AG10803 (cell line): ENCODE data around the gene CLEC5A.
"Not testable (repeated sequence)": the region's sequence is repeated elsewhere in the genome, so short reads cannot be mapped to it uniquely, and the experiment has no call there.

Source experiments
- DNase-seq: peaks from one replicate; pipeline ENCODE4 v3.0.0; 2010; ENCODE audit warnings: low read depth
- H3K4me3 ChIP-seq: 2 replicates; pipeline ENCODE4 v1.5.1; 2011; ENCODE audit warnings: mild to moderate bottlenecking, low read length, control low read depth
- TF ChIP-seq, protein P1 (sequence below): conservative IDR thresholded peaks from 2 replicates; pipeline ENCODE4 v1.5.1; 2011; ENCODE audit warnings: mild to moderate bottlenecking, low read length, control low read depth, inconsistent platforms

Gene CLEC5A

DNA sequence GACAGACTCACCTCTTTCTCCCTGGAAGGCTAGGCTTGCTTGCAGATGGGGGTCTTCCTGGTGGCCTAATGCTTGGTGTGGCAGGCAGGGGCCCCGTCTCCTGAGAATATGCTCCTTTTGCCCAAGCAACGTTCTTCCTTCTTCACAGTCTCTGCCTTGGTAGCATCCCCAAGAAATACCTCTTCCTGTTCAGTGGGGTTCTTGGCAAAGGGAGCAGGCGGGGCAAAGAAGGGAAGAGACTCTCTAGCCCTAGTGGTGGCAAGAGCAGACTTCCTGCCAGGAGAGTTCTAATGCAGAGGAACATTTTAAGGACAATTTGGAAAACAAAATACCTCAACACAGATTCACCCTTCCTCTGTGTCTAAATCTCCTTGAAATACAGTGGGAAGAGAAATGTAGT, at the start of gene CLEC5A:
TSS of gene CLEC5A (minus strand) at position 179 of the 400 bp plus-strand sequence. CDS start 682 bp downstream, outside the sequence.
- no peak for DNase-seq
- TF ChIP-seq, protein P1, sequence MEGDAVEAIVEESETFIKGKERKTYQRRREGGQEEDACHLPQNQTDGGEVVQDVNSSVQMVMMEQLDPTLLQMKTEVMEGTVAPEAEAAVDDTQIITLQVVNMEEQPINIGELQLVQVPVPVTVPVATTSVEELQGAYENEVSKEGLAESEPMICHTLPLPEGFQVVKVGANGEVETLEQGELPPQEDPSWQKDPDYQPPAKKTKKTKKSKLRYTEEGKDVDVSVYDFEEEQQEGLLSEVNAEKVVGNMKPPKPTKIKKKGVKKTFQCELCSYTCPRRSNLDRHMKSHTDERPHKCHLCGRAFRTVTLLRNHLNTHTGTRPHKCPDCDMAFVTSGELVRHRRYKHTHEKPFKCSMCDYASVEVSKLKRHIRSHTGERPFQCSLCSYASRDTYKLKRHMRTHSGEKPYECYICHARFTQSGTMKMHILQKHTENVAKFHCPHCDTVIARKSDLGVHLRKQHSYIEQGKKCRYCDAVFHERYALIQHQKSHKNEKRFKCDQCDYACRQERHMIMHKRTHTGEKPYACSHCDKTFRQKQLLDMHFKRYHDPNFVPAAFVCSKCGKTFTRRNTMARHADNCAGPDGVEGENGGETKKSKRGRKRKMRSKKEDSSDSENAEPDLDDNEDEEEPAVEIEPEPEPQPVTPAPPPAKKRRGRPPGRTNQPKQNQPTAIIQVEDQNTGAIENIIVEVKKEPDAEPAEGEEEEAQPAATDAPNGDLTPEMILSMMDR: no peak
- H3K4me3 ChIP-seq: no peak within 1 kb of the TSS

DNA sequence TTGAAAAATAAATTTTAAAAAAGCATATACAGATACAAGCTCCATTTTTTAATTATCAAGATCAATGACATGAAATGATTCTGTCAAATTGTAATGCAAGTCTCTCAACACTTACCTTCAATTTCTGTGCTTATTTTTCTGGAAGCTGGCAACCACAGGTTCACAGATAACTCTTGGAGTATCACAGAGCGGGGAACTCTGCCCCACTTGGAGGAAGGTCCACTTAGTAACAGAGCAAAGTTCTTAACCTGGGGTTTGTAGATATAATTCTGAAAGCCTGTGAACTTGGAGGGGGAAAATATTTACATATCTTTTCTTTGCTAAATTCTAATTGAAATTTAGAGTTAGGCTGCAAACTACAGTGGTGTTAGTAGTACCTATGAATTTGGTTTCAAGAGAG, 46.6 kb upstream of the CLEC5A start:
- no peak for DNase-seq
- no peak overlapping the region for H3K4me3 ChIP-seq
- TF ChIP-seq, protein P1: no peak

DNA sequence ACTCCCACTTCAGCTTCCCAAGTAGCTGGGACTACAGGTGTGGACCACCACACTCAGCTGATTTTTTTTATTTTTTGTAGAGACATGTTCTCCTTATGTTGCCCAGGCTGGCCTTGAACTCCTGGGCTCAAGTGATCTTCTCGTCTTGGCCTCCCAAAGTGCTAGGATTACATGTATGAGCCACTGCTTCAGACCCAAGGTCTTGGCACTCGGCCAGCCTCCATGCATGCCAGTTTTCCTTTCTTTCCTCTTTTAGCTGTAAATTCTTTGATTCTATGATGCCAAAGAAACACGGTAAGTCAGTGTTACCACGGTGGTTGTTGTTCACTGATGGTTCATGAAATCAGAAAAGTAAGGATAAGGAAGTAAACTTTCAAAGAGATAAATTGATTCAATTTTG, 45.9 kb upstream of the CLEC5A start:
- TF ChIP-seq, protein P1: no peak
- DNase-seq: no peak

DNA sequence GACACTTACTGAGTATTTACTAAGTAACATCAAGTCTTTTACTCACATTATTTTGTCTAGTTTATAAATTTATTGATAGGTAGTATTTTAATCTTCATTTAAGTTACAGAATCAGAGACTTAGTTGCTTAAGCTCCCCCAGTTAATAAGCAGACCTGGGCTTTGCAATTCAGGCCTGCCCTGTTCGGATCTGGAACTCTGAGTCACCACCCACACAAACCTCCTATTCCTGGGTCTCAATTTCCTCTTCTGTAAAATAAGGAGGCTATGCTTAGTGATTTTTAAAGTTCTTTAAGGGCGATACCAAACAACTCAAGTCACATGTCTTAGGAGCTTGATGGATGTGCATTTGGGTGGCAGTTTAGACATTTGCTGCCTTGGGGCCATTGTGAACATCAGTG, 45.4 kb upstream of the CLEC5A start:
- no peak for DNase-seq
- TF ChIP-seq, protein P1: no peak
- no peak overlapping the region for H3K4me3 ChIP-seq

More for the DNA sequence above, 45.9 kb upstream of the CLEC5A start:
- no peak overlapping the region for H3K4me3 ChIP-seq

DNA sequence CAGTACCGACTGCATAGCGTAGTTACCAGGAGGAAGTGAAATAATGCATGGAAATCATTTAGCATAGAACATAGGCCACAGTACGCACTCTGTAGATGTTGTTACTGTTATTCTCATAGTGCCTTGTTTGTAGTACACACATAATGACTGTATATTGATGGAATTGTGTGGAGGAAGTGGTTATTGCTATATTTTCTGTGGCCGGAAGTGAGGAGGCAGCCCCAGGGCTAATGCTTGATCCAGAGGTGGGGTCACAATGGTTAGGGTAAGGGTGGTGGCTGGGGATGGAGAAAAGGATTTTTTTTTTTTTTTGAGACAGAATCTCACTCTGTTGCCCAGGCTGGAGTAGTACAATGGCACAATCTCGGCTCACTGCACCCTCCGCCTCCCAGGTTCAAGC, 44.4 kb upstream of the CLEC5A start:
- TF ChIP-seq, protein P1: no peak
- no peak for DNase-seq
- H3K4me3 ChIP-seq: no peak overlapping the region

DNA sequence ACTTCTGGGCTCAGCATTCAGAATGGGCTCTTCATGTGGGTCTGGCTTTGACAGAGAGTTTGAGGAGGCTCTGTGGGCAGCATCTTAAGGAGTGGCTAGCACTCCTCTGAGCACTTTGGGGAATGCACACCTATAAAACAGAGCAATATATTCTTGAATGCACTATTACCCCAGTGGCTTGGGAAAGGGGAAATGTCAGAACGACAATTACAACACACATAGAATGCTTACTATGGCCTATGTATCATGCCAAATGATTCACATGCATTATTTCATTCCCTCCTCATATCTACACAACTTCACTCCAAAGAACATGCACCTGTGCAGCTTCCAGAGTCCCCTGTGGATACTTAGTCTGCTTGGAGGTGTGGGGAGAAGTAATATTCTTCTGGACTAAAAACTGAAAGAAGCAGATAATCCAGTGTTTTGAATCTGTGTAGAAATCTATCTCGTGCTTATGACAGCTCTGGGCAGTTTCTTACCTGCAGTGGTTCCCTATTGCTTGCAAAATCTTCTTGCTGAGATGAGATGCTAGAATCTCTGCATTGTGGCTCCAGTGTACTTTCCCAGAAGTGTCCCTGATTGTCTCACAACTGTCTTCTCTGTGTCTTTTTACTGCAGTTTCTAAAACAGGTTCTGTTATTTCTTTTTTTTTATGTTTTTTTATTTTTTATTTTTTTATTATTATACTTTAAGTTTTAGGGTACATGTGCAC, 43.4 kb upstream of the CLEC5A start:
- DNase-seq: no peak
- TF ChIP-seq, protein P1: no peak
- no peak overlapping the region for H3K4me3 ChIP-seq

DNA sequence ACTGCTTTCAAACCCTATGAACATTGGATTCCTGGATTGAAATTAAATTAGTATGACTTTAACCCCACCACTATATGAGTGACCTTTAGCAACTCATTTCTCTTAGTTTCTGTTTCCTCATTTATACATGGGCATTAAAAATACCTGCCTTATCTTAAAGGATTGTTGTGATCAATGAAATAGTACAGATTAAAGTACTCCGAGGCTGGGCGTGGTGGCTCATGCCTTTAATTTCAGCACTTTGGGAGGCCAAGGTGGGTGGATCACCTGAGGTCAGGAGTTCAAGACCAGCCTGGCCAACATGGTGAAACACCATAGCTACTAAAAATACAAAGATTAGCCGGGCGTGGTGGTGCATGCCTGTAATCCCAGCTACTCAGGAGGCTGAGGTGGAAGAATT, 41.0 kb upstream of the CLEC5A start:
- not testable (repeated sequence) for H3K4me3 ChIP-seq, DNase-seq
